ENCODE measurements around the gene AP2A2.

The AP2A2 gene

GRCh38 chr11:936199-936598, 10.5 kb downstream of the AP2A2 start:
- H3K79me2 ChIP-seq (ENCODE audit: control insufficient read depth, low read length): peaks cover 88% of the 10 kb centered on the region
- TF ChIP-seq CTCF (IDR thresholded peaks at IDR 0.05; ENCODE audit: low read depth, low read length, poor library complexity, severe bottlenecking) (no peak), EZH2phosphoT487 (IDR thresholded peaks at IDR 0.05; ENCODE audit: borderline replicate concordance, low read length) (no peak)

GRCh38 chr11:937841-938261, 12.2 kb downstream of the AP2A2 start:
- Histone ChIP-seq H3K79me2 (ENCODE audit: control insufficient read depth, low read length) (peaks cover 86% of the 10 kb centered on the region), H3F3A (ENCODE audit: control insufficient read depth, insufficient read depth) (no peaks in the 10 kb centered on the region), H3K27me3 (ENCODE audit: control insufficient read depth, low read length) (no peaks in the 10 kb centered on the region), H3K4me1 (ENCODE audit: control insufficient read depth, low read length) (peaks cover 5% of the 10 kb centered on the region), H3K4me3 (ENCODE audit: low read length) (no peak overlapping the region), H3K4me2 (ENCODE audit: low read length) (no peak overlapping the region), H3K36me3 (ENCODE audit: control insufficient read depth, low read length) (no peaks in the 10 kb centered on the region), H3K9me3 (ENCODE audit: control insufficient read depth, insufficient read depth, low read length) (no peaks in the 10 kb centered on the region), H3K9me2 (replicated peaks; ENCODE audit: control insufficient read depth, low read length) (no peaks in the 10 kb centered on the region), H4K20me1 (ENCODE audit: control insufficient read depth, insufficient read depth, low read depth, low read length) (peaks cover 6% of the 10 kb centered on the region; the same call in 1 of the 2 replicates), H3K27ac (ENCODE audit: low read depth, low read length) (no peak overlapping the region)
- TF ChIP-seq EZH2phosphoT487 (IDR thresholded peaks at IDR 0.05; ENCODE audit: borderline replicate concordance, low read length): no peak
- TF ChIP-seq CTCF (IDR thresholded peaks at IDR 0.05; ENCODE audit: low read depth, low read length, poor library complexity, severe bottlenecking): no peak

More at GRCh38 chr11:936199-936598, 10.5 kb downstream of the AP2A2 start:
- Histone ChIP-seq H3K27ac (ENCODE audit: low read depth, low read length) (no peak overlapping the region), H3F3A (ENCODE audit: control insufficient read depth, insufficient read depth) (no peaks in the 10 kb centered on the region), H3K4me1 (ENCODE audit: control insufficient read depth, low read length) (peaks cover 5% of the 10 kb centered on the region), H3K9me2 (replicated peaks; ENCODE audit: control insufficient read depth, low read length) (no peaks in the 10 kb centered on the region), H4K20me1 (ENCODE audit: control insufficient read depth, insufficient read depth, low read depth, low read length) (peaks cover 6% of the 10 kb centered on the region; the same call in 1 of the 2 replicates), H3K4me3 (ENCODE audit: low read length) (no peak overlapping the region), H3K9me3 (ENCODE audit: control insufficient read depth, insufficient read depth, low read length) (no peaks in the 10 kb centered on the region), H3K4me2 (ENCODE audit: low read length) (no peak overlapping the region), H3K36me3 (ENCODE audit: control insufficient read depth, low read length) (0 out of 2 replicates have a peak, but pooled peaks cover 2% of the 10 kb centered on the region), H3K27me3 (ENCODE audit: control insufficient read depth, low read length) (no peaks in the 10 kb centered on the region)

GRCh38 chr11:940496-941135, 14.9 kb downstream of the AP2A2 start:
- Histone ChIP-seq H3K4me2 (ENCODE audit: low read length) (no peak overlapping the region), H3K9me2 (replicated peaks; ENCODE audit: control insufficient read depth, low read length) (no peaks in the 10 kb centered on the region), H3K4me1 (ENCODE audit: control insufficient read depth, low read length) (peaks cover 5% of the 10 kb centered on the region), H4K20me1 (ENCODE audit: control insufficient read depth, insufficient read depth, low read depth, low read length) (peaks cover 6% of the 10 kb centered on the region; the same call in 1 of the 2 replicates), H3K4me3 (ENCODE audit: low read length) (no peak overlapping the region), H3K27ac (ENCODE audit: low read depth, low read length) (no peak overlapping the region), H3F3A (ENCODE audit: control insufficient read depth, insufficient read depth) (no peaks in the 10 kb centered on the region), H3K9me3 (ENCODE audit: control insufficient read depth, insufficient read depth, low read length) (no peaks in the 10 kb centered on the region), H3K36me3 (ENCODE audit: control insufficient read depth, low read length) (peaks cover 8% of the 10 kb centered on the region; the same call in 1 of the 2 replicates), H3K79me2 (ENCODE audit: control insufficient read depth, low read length) (peaks cover 80% of the 10 kb centered on the region), H3K27me3 (ENCODE audit: control insufficient read depth, low read length) (no peaks in the 10 kb centered on the region)
- no peak for TF ChIP-seq CTCF (IDR thresholded peaks at IDR 0.05; ENCODE audit: low read depth, low read length, poor library complexity, severe bottlenecking)
- TF ChIP-seq EZH2phosphoT487 (IDR thresholded peaks at IDR 0.05; ENCODE audit: borderline replicate concordance, low read length): no peak
